NT2/D1 (cell line): Measurements from ENCODE around the gene LILRA6.

Experiments used
- SUZ12 ChIP-seq: IDR thresholded peaks from 2 replicates; pipeline ENCODE4 v1.6.1; 2011; ENCODE audit not compliant: insufficient read length, insufficient read depth; ENCODE audit errors: extremely low read depth
- ZNF274 ChIP-seq: IDR thresholded peaks from 2 replicates; pipeline ENCODE4 v1.6.1; 2011; ENCODE audit warnings: mild to moderate bottlenecking, low read depth, low read length

GRCh38 chr19:54206831-54207177 lies 35.8 kb downstream of the LILRA6 start:
- TF ChIP-seq ZNF274 (no peak), SUZ12 (no peak)
